H9 (cell line): ENCODE measurements around the gene NUBPL. TPM values are rescaled to one million over a fixed set of nuclear protein-coding genes. Genes with fewer than 3 reads are reported as not detected.

Experiments used
- DNase-seq: peaks from one replicate; pipeline ENCODE4 v3.0.0-alpha.2; 2017
- H2AFZ ChIP-seq: one replicate; pipeline ENCODE4 v1.6.1; 2013; ENCODE audit warnings: mild to moderate bottlenecking, low read length, control low read depth, moderate library complexity
- H2AK5ac ChIP-seq: 2 replicates; pipeline ENCODE4 v1.6.1; 2013; ENCODE audit warnings: low read length, control low read depth, mixed read lengths; ENCODE audit not compliant: insufficient read length
- H2BK120ac ChIP-seq: one replicate; pipeline ENCODE4 v1.6.1; 2013; ENCODE audit warnings: low read depth, mild to moderate bottlenecking, low read length, control low read depth, inconsistent platforms; ENCODE audit not compliant: poor library complexity, severe bottlenecking
- H2BK12ac ChIP-seq: 2 replicates; pipeline ENCODE4 v1.6.1; 2013; ENCODE audit warnings: low read length, control low read depth, mixed read lengths, low read depth; ENCODE audit not compliant: insufficient read length
- H2BK15ac ChIP-seq: 2 replicates; pipeline ENCODE4 v1.6.1; 2013; ENCODE audit warnings: low read depth, low read length, control low read depth
- H2BK20ac ChIP-seq: one replicate; pipeline ENCODE4 v1.6.1; 2013; ENCODE audit warnings: low read depth, mild to moderate bottlenecking, low read length, control low read depth, inconsistent platforms; ENCODE audit not compliant: poor library complexity, severe bottlenecking
- H2BK5ac ChIP-seq: 2 replicates; pipeline ENCODE4 v1.6.1; 2013; ENCODE audit warnings: low read length, control low read depth, mixed read lengths; ENCODE audit not compliant: insufficient read length
- H3K14ac ChIP-seq: 2 replicates; pipeline ENCODE4 v1.6.1; 2013; ENCODE audit warnings: low read length, control low read depth; ENCODE audit not compliant: insufficient read depth
- H3K18ac ChIP-seq: 2 replicates; pipeline ENCODE4 v1.6.1; 2013; ENCODE audit warnings: low read depth, mild to moderate bottlenecking, mixed read lengths, low read length, control low read depth; ENCODE audit not compliant: insufficient read length
- H3K23ac ChIP-seq: 2 replicates; pipeline ENCODE4 v1.6.1; 2013; ENCODE audit warnings: low read length, control low read depth, mixed read lengths, low read depth; ENCODE audit not compliant: insufficient read length
- H3K23me2 ChIP-seq: 2 replicates; pipeline ENCODE4 v1.6.1; 2013; ENCODE audit warnings: low read depth, mild to moderate bottlenecking, mixed read lengths, low read length, control low read depth; ENCODE audit not compliant: insufficient read length, poor library complexity, severe bottlenecking
- H3K27ac ChIP-seq: 2 replicates; pipeline ENCODE4 v1.5.1; 2013; ENCODE audit warnings: low read length, control low read depth, mixed read lengths, low read depth; ENCODE audit not compliant: insufficient read length
- H3K27me3 ChIP-seq: 2 replicates; pipeline ENCODE4 v1.6.1; 2013; ENCODE audit warnings: low read length, control low read depth, inconsistent platforms; ENCODE audit not compliant: insufficient read depth
- H3K4ac ChIP-seq: 2 replicates; pipeline ENCODE4 v1.6.1; 2013; ENCODE audit warnings: low read depth, mild to moderate bottlenecking, control low read depth, inconsistent platforms, low read length, moderate library complexity
- H3K4me1 ChIP-seq: 2 replicates; pipeline ENCODE4 v1.6.1; 2013; ENCODE audit warnings: low read length, control low read depth, inconsistent platforms; ENCODE audit not compliant: insufficient read depth
- H3K4me2 ChIP-seq: 2 replicates; pipeline ENCODE4 v1.6.1; 2013; ENCODE audit warnings: low read length, control low read depth, mixed read lengths; ENCODE audit not compliant: insufficient read length, insufficient read depth
- H3K56ac ChIP-seq: 2 replicates; pipeline ENCODE4 v1.6.1; 2013; ENCODE audit warnings: low read depth, mild to moderate bottlenecking, mixed read lengths, low read length, control low read depth; ENCODE audit not compliant: insufficient read length
- H3K79me1 ChIP-seq: 2 replicates; pipeline ENCODE4 v1.6.1; 2013; ENCODE audit warnings: low read depth, mild to moderate bottlenecking, moderate library complexity, low read length, control low read depth, inconsistent platforms; ENCODE audit not compliant: insufficient read depth, poor library complexity, severe bottlenecking
- H3K79me2 ChIP-seq: 2 replicates; pipeline ENCODE4 v1.6.1; 2013; ENCODE audit warnings: low read length, control low read depth, inconsistent platforms; ENCODE audit not compliant: insufficient read depth
- H3K9ac ChIP-seq: 2 replicates; pipeline ENCODE4 v1.6.1; 2013; ENCODE audit warnings: low read length, control low read depth, mixed read lengths; ENCODE audit not compliant: insufficient read length; ENCODE audit errors: extremely low read depth
- H3K9me3 ChIP-seq: one replicate; pipeline ENCODE4 v1.6.1; 2013; ENCODE audit warnings: low read depth, low read length, inconsistent platforms; ENCODE audit not compliant: control insufficient read depth
- H3T11ph ChIP-seq: one replicate; pipeline ENCODE4 v1.6.1; 2013; ENCODE audit warnings: mild to moderate bottlenecking, low read length, control low read depth, inconsistent platforms
- H4K20me1 ChIP-seq: one replicate; pipeline ENCODE4 v1.6.1; 2013; ENCODE audit not compliant: control insufficient read depth, insufficient read length, insufficient read depth
- H4K5ac ChIP-seq: 2 replicates; pipeline ENCODE4 v1.6.1; 2013; ENCODE audit warnings: low read depth, mild to moderate bottlenecking, mixed read lengths, low read length, control low read depth; ENCODE audit not compliant: insufficient read length
- H4K8ac ChIP-seq: replicated peaks from 2 replicates; pipeline ENCODE4 v1.6.1; 2013; ENCODE audit warnings: low read length, control low read depth, mixed read lengths, low read depth; ENCODE audit not compliant: insufficient read length
- H4K91ac ChIP-seq: 2 replicates; pipeline ENCODE4 v1.6.1; 2013; ENCODE audit warnings: low read depth, mild to moderate bottlenecking, moderate library complexity, mixed read lengths, low read length, control low read depth; ENCODE audit not compliant: insufficient read length
- H3K27ac Mint-ChIP-seq, 3 experiments: 2 replicates in 2 of 3; 3 replicates in 1 of 3; pipeline ENCODE4 v1.8.0; 2020 to 2021; ENCODE audit warnings: mixed read lengths in 3 of 3, mild to moderate bottlenecking in 1 of 3, moderate library complexity in 1 of 3
- H3K27me3 Mint-ChIP-seq: 2 replicates; pipeline ENCODE4 v1.8.0; 2021; ENCODE audit warnings: low read depth, mild to moderate bottlenecking, moderate library complexity, mixed read lengths
- H3K36me3 Mint-ChIP-seq, 3 experiments: 2 replicates in 2 of 3; 3 replicates in 1 of 3; pipeline ENCODE4 v1.8.0; 2020 to 2021; ENCODE audit warnings: low read depth in 3 of 3, mixed read lengths in 3 of 3; ENCODE audit not compliant: insufficient read depth in 1 of 3
- H3K4me1 Mint-ChIP-seq, 2 experiments: 2 replicates each; pipeline ENCODE4 v1.8.0; 2020; ENCODE audit warnings: mixed read lengths in 2 of 2
- H3K4me3 Mint-ChIP-seq, 2 experiments: 2 replicates in 1 of 2; 3 replicates in 1 of 2; pipeline ENCODE4 v1.8.0; 2020 to 2021; ENCODE audit warnings: mild to moderate bottlenecking in 2 of 2, mixed read lengths in 2 of 2, moderate library complexity in 1 of 2
- H3K9me3 Mint-ChIP-seq, 2 experiments: 2 replicates in 1 of 2; 3 replicates in 1 of 2; pipeline ENCODE4 v1.8.0; 2020; ENCODE audit warnings: mild to moderate bottlenecking in 2 of 2, mixed read lengths in 2 of 2, moderate library complexity in 1 of 2
- WGBS: extraction: QIAGEN DNeasy Blood & Tissue Kit; methylation state at CpG from one replicate; pipeline ENCODE4 v1.1.7; 2013; ENCODE audit warnings: missing lambda C conversion rate, low lambda C conversion rate, mixed read lengths; ENCODE audit not compliant: insufficient read length; ENCODE audit errors: extremely low coverage; 5-methylcytosine and 5-hydroxymethylcytosine counted together
- long read RNA-seq: library from polyadenylated mRNA; unstranded; transcript quantifications from one replicate; pipeline ENCODE4 v2.0.0, GENCODE V29; 2020
- total RNA-seq: library from RNA; stranded (reverse); gene quantifications from 2 replicates; pipeline ENCODE4 v1.2.1, GENCODE V29; 2021
- TF ChIP-seq, protein P1 (sequence below): fragments of 200-600 bp; sonication (generic); conservative IDR thresholded peaks from 3 replicates; pipeline ENCODE4 v1.8.0; 2021; ENCODE audit warnings: antibody characterized with exemption, mild to moderate bottlenecking

Gene NUBPL
- 10.7 and 14.8 TPM in 2 replicates for total RNA-seq
- long read RNA-seq, transcript NUBPL-201 (11 exons, 3,049 nt), result major isoform, 65 of 86 reads
- long read RNA-seq, partial matches to known transcripts, result 6 of 86 reads
- long read RNA-seq, other reads (novel, unspliced or antisense), result 14 of 86 reads

GRCh38 chr14:31561155-31561846 lies at the start of gene NUBPL:
Gene NUBPL (plus strand): TSS chr14:31561404. CDS start chr14:31561440, 36 bp downstream.
- TF ChIP-seq, protein P1, sequence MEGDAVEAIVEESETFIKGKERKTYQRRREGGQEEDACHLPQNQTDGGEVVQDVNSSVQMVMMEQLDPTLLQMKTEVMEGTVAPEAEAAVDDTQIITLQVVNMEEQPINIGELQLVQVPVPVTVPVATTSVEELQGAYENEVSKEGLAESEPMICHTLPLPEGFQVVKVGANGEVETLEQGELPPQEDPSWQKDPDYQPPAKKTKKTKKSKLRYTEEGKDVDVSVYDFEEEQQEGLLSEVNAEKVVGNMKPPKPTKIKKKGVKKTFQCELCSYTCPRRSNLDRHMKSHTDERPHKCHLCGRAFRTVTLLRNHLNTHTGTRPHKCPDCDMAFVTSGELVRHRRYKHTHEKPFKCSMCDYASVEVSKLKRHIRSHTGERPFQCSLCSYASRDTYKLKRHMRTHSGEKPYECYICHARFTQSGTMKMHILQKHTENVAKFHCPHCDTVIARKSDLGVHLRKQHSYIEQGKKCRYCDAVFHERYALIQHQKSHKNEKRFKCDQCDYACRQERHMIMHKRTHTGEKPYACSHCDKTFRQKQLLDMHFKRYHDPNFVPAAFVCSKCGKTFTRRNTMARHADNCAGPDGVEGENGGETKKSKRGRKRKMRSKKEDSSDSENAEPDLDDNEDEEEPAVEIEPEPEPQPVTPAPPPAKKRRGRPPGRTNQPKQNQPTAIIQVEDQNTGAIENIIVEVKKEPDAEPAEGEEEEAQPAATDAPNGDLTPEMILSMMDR, result no peak
- peak within 1 kb of the TSS; percentile 95 for H3K14ac ChIP-seq
- WGBS, result no CpG with 5 or more reads among the region's 34 CpGs
- peak within 1 kb of the TSS; percentile 93 for H4K8ac ChIP-seq
- H3K9ac ChIP-seq, result peak within 1 kb of the TSS; percentile 92
- no peaks in the 10 kb centered on the region for H3K27me3 ChIP-seq
- H2BK5ac ChIP-seq, result peak within 1 kb of the TSS; percentile 69
- peak within 1 kb of the TSS; percentile 95 for H4K5ac ChIP-seq
- H3T11ph ChIP-seq, result no peak within 1 kb of the TSS
- H3K56ac ChIP-seq, result no peak within 1 kb of the TSS
- no peak within 1 kb of the TSS for H2BK20ac ChIP-seq
- DNase-seq, result peak; percentile 95
- H3K23ac ChIP-seq, result no peak within 1 kb of the TSS
- H2AK5ac ChIP-seq, result no peak within 1 kb of the TSS
- H3K18ac ChIP-seq, result peak within 1 kb of the TSS; percentile 91
- H3K4ac ChIP-seq, result no peak within 1 kb of the TSS; the same call in 1 of the 2 replicates
- Mint-ChIP-seq H3K4me3 (peak within 1 kb of the TSS; percentile 93 to 94), H3K27me3 (peaks cover 3% of the 10 kb centered on the region), H3K27ac (peak within 1 kb of the TSS; percentile 88 to 99 (median 96)), H3K4me1 (peaks cover 5 to 9% of the 10 kb centered on the region in 2 experiments; a peak in 3 of 4 replicates), H3K9me3 (peaks cover 6 to 8% of the 10 kb centered on the region in 2 experiments; a peak in 4 of 5 replicates), H3K36me3 (peaks cover 0 to 2% (median 0%) of the 10 kb centered on the region in 3 experiments; a peak in 2 of 7 replicates)
- H2AFZ ChIP-seq, result no peak within 1 kb of the TSS
- H3K27ac ChIP-seq, result peak within 1 kb of the TSS; percentile 27
- no peaks in the 10 kb centered on the region for H3K9me3 ChIP-seq
- no peaks in the 10 kb centered on the region for H3K23me2 ChIP-seq
- no peaks in the 10 kb centered on the region for H3K79me1 ChIP-seq
- peak within 1 kb of the TSS; percentile 97 for H3K4me2 ChIP-seq
- H4K91ac ChIP-seq, result no peak within 1 kb of the TSS
- H3K79me2 ChIP-seq, result no peaks in the 10 kb centered on the region
- no peaks in the 10 kb centered on the region for H3K4me1 ChIP-seq
- no peak within 1 kb of the TSS for H2BK15ac ChIP-seq
- no peaks in the 10 kb centered on the region for H4K20me1 ChIP-seq
- no peak within 1 kb of the TSS for H2BK12ac ChIP-seq
- no peak within 1 kb of the TSS for H2BK120ac ChIP-seq
